Left lung (tissue), 10 donors: ENCODE results near the gene MICAL3. TPM values are rescaled to one million over a fixed set of nuclear protein-coding genes. Genes with fewer than 3 reads are reported as not detected.

Source experiments
- ATAC-seq: fragments of 200-7000 bp; cut with Tn5 transposase; one replicate; pipeline ENCODE4 v1.9.1; 2020; ENCODE audit warnings: moderate library complexity
- DNase-seq, 4 donors: peaks; one replicate each; pipeline ENCODE4 v3.0.0-alpha.2; 2013 to 2020
- H3K27ac ChIP-seq, 2 donors: fragments of 200-600 bp; sonication (generic) in 1 of 2; one replicate each; pipeline versions ENCODE4 v1.5.0 to v1.8.0; 2020 to 2021
- H3K27me3 ChIP-seq, 2 donors: fragments of 200-600 bp; sonication (generic) in 1 of 2; one replicate each; pipeline versions ENCODE4 v1.5.0 to v1.8.0; 2020 to 2021
- H3K36me3 ChIP-seq, 2 donors: fragments of 200-600 bp; sonication (generic) in 1 of 2; one replicate each; pipeline versions ENCODE4 v1.5.0 to v1.8.0; 2020 to 2021
- H3K4me1 ChIP-seq, 2 donors: fragments of 200-600 bp; one replicate each; pipeline ENCODE4 v1.8.0; 2021
- H3K4me3 ChIP-seq, 2 donors: fragments of 200-600 bp; sonication (generic) in 1 of 2; one replicate each; pipeline versions ENCODE4 v1.5.0 to v1.8.0; 2020 to 2021; ENCODE audit warnings: mild to moderate bottlenecking in 1 of 2
- H3K9me3 ChIP-seq, 2 donors: fragments of 200-600 bp; sonication (generic) in 1 of 2; one replicate each; pipeline versions ENCODE4 v1.5.0 to v1.8.0; 2020 to 2021
- intact Hi-C, 2 donors: fragments of 100-400 bp; cut with DNase I; formaldehyde crosslinking; loops; one replicate each; pipeline versions ENCODE4 v1.11.2 to v1.14.2; 2022
- polyA plus RNA-seq, 6 donors: library from polyadenylated mRNA; unstranded; fragments of 120-200 nt; gene quantifications; one replicate each; pipeline ENCODE4 v1.2.1, GENCODE V29; 2013; ENCODE audit not compliant: insufficient read length in 6 of 6
- total RNA-seq, 2 donors: library from RNA; stranded (reverse); fragmentation: NEBNext Ultra II Directional; extraction: Animal tissue kit (Norgen Biotek cat#: 25700); gene quantifications; one replicate each; pipeline ENCODE4 v1.2.1, GENCODE V29; 2021
- TF ChIP-seq, protein P1 (sequence below), 2 donors: fragments of 200-600 bp; sonication (generic) in 1 of 2; IDR thresholded peaks; one replicate each; pipeline versions ENCODE4 v1.5.0 to v1.8.0; 2021; ENCODE audit warnings: antibody characterized with exemption in 2 of 2
- donor health status: DM: no; HTN: yes; CAD: no.
- donor health status: DM: no; HTN: no; CAD: no.

MICAL3 gene
- total and polyA plus RNA-seq, 8 donors = 24.9 to 64.8 (median 56.2) TPM

DNA sequence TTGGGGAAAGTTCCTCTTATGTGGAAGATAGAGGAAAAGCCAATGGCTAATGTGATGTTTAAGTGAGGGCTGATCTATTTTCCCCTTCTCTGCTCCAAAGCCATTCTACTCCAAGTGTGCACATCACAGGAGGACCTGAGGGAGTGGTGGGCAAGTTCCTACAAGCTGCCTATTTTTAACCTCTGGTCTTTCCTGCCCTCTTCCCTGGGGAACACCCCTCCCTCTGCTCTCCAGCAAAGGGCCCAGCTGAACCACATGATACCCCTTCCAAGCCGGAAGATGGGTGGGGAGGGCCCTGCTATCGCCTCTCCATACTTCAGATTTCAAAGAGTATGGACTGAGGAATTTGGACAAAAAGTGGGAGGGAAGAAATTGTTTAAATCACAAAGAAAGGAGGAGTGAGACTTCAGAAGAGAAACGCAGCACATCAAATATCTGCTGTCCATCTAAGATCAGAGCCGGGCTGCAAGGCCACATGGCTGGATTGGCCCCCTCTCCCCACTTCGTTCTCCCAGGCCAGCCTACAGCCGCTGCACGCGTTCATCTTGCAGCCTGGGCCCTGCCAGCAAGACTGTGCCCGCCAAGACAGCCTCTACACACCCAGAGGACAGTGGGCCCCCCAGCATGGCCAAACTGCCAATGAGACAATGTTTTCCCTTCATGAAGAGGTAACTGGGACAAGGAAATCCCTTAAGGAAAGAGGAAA lies 77.5 kb downstream of the MICAL3 start:
- H3K27ac ChIP-seq = no peak overlapping the region
- peaks cover 7 to 12% of the 10 kb centered on the region in 2 donors for H3K4me1 ChIP-seq
- intact Hi-C loops = no loop called here

DNA sequence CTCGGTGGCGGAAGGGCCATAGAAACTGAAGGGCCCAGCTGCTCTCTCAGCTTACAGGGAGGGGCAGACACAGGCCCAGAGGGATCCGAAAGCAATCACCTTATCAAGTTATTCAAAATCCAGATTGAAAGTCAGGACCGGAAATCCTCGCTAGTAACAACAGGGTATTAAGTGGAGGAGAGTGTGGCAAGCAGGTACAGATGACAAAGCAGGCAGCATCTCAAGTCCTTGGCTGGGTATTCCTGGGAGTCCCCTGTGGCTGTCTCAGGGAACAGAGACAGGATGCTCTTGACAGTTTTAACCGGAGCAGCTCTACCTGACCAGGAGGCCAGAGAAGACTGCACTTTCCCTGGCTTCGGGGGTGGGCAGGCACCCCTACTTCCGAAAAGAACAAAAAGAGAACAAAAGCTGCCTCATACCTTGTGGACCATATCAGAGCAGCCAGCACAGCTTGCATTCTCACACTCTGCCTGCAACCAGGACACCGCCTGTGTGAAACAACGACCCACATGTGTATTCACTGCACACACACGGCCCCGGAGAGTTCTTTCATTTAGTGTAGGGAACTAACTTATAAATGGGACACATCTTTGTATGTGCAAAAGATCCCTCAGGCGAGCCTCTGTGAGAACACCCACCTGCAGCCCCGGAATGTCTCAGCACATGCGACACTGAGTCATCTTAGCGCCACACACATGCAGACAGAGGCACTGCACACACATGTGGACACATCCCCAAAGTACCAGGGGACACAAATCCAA lies 78.3 kb downstream of the MICAL3 start:
- no peaks in the 10 kb centered on the region for H3K27me3 ChIP-seq
- no peak overlapping the region for H3K4me3 ChIP-seq
- no peak for ATAC-seq
- intact Hi-C loops = no loop called here
- TF ChIP-seq, protein P1, sequence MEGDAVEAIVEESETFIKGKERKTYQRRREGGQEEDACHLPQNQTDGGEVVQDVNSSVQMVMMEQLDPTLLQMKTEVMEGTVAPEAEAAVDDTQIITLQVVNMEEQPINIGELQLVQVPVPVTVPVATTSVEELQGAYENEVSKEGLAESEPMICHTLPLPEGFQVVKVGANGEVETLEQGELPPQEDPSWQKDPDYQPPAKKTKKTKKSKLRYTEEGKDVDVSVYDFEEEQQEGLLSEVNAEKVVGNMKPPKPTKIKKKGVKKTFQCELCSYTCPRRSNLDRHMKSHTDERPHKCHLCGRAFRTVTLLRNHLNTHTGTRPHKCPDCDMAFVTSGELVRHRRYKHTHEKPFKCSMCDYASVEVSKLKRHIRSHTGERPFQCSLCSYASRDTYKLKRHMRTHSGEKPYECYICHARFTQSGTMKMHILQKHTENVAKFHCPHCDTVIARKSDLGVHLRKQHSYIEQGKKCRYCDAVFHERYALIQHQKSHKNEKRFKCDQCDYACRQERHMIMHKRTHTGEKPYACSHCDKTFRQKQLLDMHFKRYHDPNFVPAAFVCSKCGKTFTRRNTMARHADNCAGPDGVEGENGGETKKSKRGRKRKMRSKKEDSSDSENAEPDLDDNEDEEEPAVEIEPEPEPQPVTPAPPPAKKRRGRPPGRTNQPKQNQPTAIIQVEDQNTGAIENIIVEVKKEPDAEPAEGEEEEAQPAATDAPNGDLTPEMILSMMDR (IDR thresholded peaks at IDR 0.05) = no peak
- no peak overlapping the region for H3K27ac ChIP-seq
- no peaks in the 10 kb centered on the region for H3K36me3 ChIP-seq
- H3K9me3 ChIP-seq = no peaks in the 10 kb centered on the region
- DNase-seq = no peak
- peaks cover 7 to 11% of the 10 kb centered on the region in 2 donors for H3K4me1 ChIP-seq

More for the DNA sequence above, 77.5 kb downstream of the MICAL3 start:
- TF ChIP-seq, protein P1 (IDR thresholded peaks at IDR 0.05) = no peak
- Histone ChIP-seq H3K9me3 (no peaks in the 10 kb centered on the region), H3K36me3 (no peaks in the 10 kb centered on the region), H3K27me3 (no peaks in the 10 kb centered on the region), H3K4me3 (no peak overlapping the region)
- no peak for ATAC-seq
- DNase-seq = no peak

DNA sequence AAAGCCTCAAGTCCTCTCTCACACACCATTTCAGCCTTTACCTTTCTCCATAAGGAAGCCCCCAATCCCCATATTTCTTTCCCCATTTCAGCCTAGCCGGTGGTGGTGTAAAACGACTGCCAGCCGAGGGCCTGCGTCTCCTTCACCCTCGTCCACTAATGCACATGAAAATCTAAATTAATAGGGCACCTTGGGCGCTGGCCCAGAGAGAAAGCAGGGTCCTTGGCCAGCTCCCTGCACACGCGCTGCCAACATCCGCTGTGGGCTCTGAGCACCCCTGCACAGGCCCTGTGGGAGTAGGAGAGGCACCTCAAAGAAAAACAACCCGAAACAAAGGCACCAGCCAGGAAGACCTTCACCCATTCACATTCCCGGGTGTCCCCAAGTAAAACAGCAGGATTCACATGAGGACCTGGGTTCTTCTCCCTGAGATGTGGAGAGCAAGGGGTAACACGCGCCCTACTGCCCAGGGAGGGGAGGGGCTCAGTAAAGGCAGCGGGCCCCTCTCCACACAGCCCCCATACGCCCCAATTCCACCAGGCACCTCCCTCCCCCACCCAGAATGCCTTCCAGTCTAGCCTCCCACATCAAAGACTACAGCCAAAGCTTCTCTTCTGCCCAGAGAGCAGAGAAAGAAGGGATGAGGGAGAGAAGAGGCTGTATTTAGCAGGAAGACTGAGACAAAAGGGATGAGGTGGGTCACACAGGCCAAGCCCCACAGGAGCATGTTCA lies 79.0 kb downstream of the MICAL3 start:
- no peak for DNase-seq
- intact Hi-C loops = no loop called here
- Histone ChIP-seq H3K4me1 (peaks cover 4 to 7% of the 10 kb centered on the region in 2 donors), H3K9me3 (no peaks in the 10 kb centered on the region), H3K27ac (no peak overlapping the region), H3K27me3 (no peaks in the 10 kb centered on the region), H3K4me3 (no peak overlapping the region), H3K36me3 (no peaks in the 10 kb centered on the region)
- ATAC-seq = no peak
- TF ChIP-seq, protein P1 (IDR thresholded peaks at IDR 0.05) = no peak

- H3K4me3 ChIP-seq = no peak overlapping the region
- H3K9me3 ChIP-seq = no peaks in the 10 kb centered on the region
- intact Hi-C loops = no loop called here
- peaks cover 4 to 7% of the 10 kb centered on the region in 2 donors for H3K4me1 ChIP-seq
- TF ChIP-seq, protein P1 (IDR thresholded peaks at IDR 0.05) = no peak
- H3K27me3 ChIP-seq = no peaks in the 10 kb centered on the region
- DNase-seq (no peak), ATAC-seq (no peak)
- H3K27ac ChIP-seq = no peak overlapping the region
- no peaks in the 10 kb centered on the region for H3K36me3 ChIP-seq
Measured at GRCh38 chr22:17944256-17944655, 80.1 kb downstream of the MICAL3 start.
